RPMI8226 (cell line): ENCODE measurements around the gene NGB.

Experiments
- DNase-seq: peaks from one replicate; pipeline ENCODE4 v3.0.0-alpha.2; 2015

The NGB gene

DNA sequence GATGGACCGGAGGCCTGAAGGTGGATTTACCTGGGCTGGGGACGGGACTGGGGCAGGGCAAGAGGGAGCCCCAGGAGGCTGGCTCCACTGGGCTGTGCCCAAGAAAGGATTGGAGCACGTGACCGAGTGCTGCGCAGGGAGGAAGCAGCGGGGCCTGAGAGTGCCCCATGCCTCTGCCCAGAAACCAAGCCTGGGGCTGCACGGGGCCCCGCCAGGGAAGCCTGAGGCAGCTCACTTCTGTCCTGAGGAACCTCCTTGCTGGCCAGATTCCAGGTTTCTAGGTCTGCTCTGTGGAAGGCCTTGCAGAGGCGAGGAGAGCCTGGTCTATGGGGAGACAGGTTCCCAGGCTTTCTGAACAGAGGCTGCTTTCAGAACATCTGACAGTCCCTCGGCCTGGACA, 10.4 kb downstream of the NGB start:
- DNase-seq = peak; percentile 87

DNA sequence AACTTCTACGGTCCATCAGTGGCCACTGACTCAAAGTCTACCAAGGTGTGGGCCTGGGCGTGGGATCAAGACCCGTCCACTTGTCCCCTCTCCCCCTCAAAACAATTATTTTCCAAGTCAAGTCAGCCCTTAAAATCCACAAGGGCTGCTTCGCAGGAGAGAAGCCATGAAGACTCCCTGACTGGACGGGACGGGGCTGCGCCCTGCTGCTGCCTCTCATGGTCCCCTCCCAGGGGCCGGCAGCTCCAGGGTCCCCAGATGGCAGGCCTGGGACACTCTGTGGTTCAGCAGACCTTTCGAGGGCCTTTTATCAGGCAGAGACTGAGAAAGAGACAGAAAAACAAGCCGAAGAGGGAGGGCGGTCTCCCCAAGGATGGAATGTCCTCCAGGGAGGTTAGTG, 10.8 kb downstream of the NGB start:
- no peak for DNase-seq

DNA sequence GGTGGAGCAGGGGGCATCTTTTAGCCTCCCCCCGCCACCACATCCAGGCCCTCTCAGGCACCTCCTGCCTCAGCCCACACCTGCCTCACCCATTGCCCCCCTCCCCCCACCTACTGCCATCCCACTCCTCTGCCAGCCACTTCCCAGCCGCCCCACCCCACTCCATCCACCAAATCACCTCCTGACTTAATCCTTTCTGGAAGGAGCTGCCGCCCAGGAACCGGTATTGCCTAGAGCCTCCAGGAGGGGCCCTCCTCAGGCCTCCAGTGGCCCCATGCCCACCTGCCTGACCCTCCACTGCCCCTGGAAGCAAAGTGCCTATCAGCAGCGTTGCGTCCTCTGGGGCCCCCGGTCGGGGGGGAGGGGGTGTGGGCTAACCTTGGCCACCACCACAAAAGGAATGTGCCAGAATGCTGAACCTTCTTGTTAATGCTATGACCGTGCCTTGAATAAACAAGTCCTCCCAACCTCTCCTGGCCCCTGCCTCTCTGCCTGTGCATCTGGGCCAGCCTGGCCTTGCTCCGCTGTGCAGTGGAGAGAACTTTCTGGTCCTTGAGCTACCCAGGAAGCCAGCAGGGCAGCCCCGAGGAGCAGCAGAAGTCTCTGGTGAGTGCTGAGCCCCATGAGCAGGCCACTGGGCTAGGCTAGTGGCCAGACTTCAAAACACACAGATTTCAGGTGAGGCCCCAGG, 11.8 kb downstream of the NGB start:
- DNase-seq = no peak

DNA sequence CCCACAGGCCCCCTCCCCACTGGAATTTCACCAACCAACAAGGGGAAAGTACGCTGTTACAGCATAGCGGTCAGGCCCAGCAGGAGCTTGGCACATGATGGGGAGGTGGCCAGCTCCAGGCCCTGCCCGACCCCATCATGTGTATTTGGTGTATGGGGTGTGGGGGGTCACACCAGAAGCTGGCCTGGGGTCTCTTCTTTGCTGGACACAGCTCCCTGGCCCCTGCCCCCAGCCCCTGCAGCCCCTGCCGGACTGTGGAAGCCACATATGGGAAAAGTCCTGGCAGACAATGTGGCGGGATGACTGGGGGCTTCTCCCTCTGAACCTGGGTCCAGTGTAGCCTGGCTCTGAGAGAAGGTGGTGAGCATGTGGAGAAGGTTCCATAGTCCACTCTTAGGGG, 12.4 kb downstream of the NGB start:
- no peak for DNase-seq

DNA sequence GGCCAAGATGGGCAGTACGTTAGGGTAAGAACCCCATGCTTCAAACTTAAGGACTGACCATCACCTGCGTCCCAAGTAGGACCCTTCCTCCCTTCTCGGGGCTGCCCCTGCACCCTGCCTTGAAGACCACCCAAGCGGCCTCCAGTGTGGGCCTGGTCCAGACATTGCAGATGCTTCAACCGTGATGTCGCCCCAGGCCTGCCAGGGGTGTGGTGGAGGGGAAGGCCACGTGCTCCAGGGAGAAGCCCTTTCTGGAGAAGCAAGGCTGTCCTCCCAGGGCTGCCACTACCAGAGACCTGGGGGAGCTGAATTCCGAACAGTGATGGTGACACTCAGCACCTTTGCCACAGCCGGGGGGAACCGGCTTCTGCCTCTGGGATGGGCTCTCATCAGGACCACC, 13.3 kb downstream of the NGB start:
- DNase-seq = no peak

DNA sequence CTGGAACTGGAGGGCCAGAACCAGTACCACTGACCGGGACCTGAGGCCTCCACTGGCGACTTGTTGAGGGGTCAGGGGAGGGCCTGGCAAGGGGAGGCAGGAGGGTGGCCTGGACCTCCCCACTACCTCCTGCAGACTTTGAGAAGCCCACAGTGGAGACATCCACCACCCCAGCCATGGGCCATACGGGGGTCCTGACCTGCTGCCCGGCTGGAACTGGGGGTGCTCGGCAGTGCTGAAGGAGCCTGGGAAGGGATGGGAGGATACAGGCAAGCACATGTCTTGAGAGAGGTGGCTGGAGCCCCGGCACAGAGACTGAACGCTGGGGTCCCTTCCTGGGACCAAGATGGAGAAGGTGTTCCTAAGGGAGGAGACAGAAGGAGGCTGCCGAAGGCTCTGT, 14.3 kb downstream of the NGB start:
- no peak for DNase-seq

DNA sequence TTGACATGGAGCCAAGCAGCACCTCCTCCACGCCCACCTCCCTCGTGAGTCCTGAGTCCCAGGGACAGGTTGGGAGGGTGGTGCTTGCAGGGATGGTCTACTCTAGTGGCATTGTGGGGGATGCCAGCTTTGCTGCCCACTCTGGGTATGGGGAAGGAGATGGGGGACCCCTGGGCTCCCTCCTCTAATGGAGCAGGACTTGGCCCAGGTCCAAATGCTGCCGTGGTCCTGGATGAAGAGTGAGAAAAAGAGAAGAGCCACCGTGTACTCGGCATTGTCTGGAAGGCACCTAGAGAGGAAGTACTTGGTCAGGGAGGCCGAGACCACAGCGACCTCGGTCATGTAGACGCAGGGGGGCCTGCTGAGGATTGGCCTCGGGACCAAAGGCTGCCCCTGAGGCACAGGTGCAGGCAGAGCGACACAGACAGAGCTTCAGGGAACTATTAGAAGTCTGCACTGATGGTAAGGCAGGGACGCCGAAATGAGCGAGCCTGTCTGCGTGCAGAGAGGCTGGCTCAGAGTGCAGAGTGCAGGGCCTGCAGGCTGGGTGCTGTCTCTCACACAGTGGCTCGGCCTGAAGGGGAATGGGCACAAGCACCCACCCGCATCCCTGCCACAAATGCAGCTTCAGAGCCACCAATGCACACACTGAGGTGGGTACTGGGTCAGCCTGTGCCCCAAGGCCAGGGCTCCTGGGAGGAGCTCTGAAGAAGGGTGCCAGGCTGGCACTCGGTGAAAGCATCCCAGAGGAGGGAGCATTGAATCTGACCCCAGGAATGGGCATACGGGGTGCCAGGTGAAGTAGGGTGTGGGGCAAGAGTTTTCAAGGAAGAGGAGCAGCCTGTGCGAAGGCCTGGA, 17.4 kb downstream of the NGB start:
- no peak for DNase-seq

DNA sequence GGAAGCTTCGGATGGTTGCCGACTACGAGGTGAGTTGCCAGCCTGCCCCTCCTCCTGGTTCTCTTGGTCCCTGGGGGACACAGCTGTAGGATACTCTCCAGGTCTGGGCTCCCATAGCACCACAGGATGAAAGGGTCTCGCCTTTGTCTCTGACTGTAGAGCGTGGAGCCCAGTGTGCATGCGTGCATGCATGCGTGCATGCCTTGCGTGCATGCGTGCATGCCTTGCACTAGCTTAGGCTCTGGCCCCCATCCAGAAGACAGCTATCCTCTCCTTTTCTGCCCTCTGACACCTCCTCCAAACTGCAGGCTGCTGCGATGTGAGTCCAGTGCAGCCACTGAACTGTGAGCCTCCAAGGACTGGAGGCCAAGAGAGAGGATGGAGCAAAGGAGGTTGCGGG, 19.1 kb downstream of the NGB start:
- DNase-seq = no peak

DNA sequence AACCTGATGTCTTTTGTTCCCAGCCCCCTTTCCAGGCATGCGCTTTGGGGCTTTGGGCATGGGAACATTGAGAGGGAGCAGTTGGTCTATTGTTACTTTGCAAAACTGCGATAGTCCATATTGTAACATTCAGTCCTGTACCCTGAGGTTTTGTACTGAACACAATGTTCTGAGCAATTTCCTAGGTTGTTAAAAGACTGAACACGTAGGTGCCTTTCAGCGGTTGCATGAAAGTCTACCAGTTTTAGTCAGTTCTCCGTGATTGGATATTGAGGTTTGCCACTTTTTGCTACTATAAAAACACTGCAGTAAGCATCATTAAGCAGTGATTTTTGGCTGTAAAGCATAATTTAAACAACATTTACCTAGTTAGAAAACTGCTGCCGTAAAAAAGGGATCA, 20.1 kb downstream of the NGB start:
- no peak for DNase-seq

DNA sequence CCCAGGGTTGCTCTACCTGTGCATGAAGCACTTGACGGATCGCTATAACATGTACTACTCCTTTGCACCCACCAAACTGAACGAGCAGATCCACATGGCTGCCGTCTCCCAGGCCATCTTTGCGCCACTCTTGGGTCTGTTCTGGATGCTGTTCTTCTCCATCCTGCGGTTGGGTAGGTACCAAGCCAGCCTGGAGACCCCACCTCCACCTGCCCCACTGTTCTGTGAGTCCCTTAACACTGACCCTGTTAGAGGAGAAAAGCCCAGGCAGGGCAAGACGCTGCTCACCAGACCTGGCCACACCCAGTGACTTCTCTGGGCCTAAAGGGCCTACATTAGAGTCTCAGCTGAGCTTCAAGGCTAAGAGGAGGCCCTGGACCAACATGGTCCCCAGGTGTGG, 21.7 kb downstream of the NGB start:
- DNase-seq = no peak

DNA sequence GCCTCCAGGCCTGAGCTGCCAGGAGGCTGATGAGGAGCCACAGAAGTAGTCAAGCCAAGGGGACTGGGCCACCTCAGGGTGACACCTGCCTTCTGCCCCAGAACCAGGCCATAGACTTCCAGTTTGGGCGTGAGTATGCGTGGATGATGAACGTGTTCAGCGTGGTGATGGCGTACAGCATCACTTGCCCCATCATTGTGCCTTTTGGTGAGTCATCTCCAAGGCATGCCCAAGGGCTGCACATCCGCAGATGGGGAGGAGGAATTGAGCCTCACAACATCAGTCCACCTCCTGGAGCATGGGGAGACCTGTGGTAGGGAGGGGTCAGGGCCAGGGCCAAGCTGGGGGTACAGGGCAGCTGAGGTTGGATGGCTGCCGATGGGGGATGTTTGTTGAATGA, 22.3 kb downstream of the NGB start:
- DNase-seq = no peak

DNA sequence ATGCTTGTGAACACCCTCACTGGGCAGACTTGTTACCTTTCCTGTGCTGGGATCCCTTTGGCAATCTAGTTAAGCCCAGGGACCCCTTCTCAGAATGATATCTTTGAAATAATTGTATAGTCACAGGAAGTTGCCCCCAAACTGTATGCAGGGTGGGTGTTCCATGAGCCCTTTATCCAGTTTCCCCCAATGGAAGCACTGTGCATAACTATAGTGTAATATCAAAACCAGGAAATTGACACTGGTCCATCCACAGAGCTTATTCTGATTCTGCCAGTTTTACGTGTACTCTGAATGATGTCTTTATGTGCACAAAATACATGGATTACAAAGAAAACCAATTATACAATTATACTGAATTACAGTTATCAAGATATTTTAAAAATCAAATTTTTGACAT, 24.2 kb downstream of the NGB start:
- no peak for DNase-seq

DNA sequence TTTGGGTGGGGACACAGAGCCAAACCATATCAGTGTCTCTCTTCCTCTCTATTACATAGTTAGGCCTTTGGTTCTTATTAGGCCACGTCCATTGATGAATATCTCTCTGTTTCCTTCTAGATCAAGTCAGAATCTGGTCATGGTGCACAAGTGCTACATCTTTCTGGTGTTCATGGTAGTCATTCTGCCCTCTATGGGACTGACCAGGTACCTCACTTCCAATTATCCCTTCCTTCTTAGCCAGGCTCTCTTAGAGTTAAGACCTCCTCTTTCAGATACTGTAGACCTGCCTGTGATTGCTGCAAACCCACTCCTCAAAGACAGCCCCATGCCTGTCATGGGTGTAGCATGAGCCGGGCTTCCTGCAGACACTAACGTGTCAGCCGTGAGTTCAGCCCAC, 25.2 kb downstream of the NGB start:
- DNase-seq = no peak

DNA sequence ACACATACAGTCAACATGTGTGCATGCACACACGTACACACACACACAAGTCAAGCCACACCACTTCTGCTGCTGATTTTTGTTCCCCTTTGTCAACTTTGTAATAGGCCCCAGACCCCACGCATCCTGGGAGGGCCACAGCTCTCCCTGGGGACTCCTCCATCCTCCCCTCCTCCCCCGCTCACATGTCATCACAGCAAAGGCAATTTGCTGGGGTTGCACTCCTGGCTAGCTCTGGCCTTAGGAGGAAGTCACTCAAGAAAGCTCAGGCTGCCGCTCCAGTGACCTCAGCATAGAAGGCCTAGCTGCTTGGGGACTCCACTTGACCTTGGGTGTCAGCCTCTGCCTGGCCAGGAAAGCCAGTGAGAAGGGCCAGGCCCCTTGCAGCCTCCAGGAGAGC, 27.2 kb downstream of the NGB start:
- no peak for DNase-seq

DNA sequence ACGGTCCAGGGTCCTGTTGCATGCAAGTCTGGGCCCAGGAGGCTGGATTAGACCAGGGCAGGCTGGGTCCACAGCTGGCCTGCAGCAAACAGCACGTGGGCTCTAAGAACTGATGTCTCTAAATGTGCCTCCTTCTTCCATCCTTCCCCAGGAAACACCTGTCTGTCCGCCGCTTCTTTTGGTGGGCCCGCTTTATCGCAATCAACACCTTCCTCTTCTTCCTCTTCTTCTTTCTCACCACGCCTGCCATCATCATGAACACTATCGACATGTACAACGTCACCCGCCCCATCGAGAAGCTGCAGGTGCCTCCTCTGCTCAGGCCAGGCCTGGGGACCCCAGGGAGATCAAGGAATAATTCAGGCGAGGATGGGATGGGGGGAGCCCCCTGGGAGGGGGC, 28.3 kb downstream of the NGB start:
- no peak for DNase-seq

DNA sequence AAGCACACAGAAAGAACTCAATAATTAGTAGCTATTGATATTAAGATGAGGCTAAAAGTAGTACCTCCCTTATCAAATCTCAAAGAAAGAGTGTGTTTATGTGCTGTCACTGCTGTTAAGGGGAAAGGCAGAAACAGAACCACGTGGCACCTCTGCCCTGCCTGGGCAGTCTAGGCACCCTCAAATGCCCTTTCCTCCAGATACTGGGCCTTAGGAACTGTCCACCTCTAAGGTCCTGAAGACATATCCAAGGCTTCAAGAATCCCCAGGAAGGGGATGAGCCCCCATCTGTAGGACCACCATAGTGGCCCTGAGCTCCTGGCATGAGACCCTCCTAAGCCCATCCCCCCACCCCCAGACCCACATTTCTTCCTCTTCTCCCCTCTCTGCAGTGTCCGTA, 29.1 kb downstream of the NGB start:
- no peak for DNase-seq

DNA sequence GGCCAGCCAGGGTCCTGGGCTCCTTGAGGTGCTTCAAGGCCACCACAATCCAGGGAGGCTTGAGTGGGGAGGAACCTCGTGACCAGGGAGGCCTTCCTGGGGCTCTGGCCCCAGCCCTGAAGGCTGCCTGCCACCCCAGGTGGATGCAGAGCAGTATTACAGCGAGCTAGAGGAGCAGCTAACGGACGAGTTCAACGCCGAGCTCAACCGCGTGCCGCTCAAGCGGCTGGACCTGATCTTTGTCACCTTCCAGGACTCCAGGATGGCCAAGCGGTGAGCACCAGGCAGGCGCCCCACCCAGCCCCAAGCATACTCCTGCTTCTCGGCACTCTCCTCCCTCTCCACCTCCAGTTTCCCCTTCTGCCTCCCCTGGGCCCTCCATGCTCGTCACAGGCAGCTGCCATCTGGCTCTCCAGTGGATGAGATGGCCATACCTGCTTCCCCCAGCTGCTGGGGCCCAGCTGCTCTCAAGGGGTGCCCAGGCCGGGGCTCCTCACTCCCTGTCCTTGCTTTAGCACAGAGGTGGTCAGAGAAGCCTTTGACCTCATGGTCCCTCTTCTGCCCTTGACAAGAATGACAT, 30.6 kb downstream of the NGB start:
- no peak for DNase-seq

DNA sequence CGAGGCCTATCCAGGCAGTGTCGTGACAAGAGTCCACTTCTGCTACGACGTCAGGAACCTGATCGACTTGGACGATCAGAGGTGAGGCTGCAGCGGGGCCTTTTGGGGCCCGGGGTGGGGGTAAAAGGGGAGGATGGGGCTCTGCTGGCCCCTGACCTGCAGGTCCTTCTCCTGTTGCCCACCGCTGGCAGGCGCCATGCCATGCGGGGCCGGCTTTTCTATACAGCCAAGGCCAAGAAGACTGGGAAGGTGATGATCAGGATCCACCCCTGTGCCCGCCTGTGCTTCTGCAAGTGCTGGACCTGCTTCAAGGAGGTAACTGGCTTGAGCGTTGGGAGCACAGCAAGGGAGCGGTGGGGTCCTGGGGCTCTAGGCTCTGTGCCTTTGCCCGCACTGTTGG, 31.6 kb downstream of the NGB start:
- DNase-seq = no peak

DNA sequence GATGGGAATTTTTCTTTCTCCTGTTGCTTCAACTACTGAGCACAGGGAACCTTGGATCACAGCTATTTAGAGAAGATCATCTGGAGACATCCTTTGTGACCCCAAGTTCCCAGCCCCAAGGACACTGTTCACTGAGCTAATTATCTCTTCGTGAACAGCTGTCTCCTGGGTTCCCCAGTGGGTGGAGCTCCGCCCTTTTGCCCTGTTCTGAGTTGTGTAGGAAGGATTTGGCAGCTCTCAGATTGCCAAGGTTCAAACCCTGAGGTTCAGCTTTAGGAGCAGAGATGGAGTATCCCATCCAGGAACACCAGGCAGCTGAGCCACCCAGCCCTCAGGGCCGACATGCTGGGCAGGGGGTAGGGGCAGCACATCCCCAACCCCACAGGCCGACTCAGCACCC, 32.0 kb downstream of the NGB start:
- no peak for DNase-seq

DNA sequence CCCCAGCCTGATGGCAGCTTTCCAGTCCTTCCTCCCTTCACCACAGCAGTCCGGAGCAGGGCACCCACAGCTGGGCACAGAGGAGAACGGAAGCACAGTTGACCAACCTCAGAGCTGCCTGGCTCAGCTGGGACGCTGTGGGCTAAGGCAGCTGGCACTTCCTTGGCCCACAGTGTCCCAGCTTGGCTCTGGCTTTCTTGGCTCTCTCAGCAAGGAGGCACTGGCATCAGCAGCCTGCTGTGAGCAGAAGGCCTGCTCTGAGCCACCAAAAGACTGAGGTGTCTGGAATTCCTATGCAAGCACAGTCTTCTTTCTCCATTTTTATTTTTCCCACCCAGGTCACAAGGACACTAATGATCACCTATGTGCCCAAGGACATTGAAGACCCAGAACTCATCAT, 32.6 kb downstream of the NGB start:
- no peak for DNase-seq

DNA sequence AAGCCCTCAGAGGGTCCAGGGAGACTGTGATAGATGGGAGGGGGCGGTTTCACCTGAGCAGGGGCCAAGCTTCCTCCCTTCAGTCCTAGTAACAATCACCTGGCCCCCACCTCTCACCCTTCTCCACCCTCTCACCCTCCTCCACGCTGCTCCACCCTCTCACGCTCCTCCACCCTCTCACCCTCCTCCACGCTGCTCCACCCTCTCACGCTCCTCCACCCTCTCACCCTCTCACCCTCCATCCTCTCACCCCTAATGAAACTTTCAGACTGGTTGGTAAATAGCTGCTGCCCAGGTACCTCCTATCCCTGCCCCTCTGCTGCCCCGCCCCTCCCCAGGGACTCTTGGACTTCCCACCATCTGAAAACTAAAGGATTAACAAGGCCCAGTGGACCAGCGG, 34.2 kb downstream of the NGB start:
- DNase-seq = no peak

DNA sequence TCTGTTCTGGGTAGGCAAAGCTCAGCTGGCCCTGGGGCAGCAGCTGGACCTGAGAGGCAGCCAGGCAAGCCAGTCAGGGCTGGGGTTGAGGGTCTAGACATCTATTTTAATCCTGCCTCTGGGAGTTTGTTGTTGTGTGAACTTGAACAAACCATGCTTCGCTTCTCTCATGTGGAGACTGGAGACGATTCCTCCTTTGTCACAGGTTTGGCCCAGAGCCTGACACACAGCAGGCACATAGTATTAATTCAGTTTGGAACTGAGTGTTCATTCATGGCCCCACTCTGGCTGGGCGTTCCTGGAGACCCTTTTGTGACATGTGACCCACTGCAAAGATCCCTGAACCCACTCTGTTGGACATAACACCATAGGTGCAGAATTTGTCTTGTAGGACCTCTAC, 39.3 kb downstream of the NGB start:
- no peak for DNase-seq

DNA sequence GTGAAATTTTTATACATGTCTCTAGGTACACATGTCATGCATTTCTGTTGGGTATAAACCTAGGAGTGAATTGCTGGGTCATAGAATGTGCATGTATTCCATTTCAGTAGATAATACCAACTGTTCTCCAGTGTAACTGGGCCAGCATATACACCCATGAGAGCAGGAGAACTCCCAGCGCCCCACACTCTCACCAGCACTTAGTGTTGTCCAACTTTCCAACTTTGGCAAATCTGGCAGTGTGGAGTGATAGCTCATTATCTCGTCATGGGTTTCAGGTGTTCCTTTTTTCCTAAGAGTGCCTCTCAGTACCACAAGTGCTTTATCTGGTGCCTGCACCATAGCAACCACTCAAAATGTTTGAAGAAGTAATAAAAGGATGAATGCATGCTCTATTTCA, 40.1 kb downstream of the NGB start:
- no peak for DNase-seq

DNA sequence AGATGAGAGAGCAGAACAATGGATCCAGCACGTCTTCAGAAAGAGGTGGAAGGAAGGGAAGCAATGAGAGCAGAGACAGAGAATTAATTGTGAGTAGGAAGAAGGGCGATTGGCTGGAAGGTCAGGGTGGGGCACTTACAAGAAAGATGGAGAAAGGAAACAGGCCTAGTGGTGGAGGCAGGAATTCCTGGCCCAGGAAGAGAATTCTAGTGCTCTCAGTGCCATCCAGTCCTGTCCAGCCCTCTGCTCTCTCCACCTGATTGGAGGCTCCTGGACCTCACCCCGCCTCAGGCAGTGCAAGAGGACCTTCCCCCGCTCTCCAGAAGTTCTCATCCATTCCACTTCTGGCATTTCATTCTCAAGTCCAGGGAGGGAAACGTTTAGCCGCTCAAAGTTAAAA, 43.0 kb downstream of the NGB start:
- no peak for DNase-seq
